Pons (tissue), 1 donor: Measurements from ENCODE around the gene CD48.
A peak's percentile ranks its signal among the peaks of the same experiment; 100 is the strongest.
"Not testable (repeated sequence)": the region's sequence is repeated elsewhere in the genome, so short reads cannot be mapped to it uniquely, and the experiment has no call there.

Source experiments
- DNase-seq: peaks from one replicate; pipeline ENCODE4 v3.0.0-alpha.2; 2016; ENCODE audit warnings: low spot score

Gene CD48

GRCh38 chr1:160741612-160742348 lies 30.2 kb upstream of the CD48 start:
- no peak for DNase-seq

GRCh38 chr1:160741092-160741501 lies 29.5 kb upstream of the CD48 start:
- DNase-seq = no peak

- no peak for DNase-seq
Observed at GRCh38 chr1:160740133-160740688, 28.6 kb upstream of the CD48 start.

- no peak for DNase-seq
Observed at GRCh38 chr1:160739098-160739511, 27.5 kb upstream of the CD48 start, which contains the start of gene SLAMF7. SLAMF7 (plus strand) TSS chr1:160739247; CDS start chr1:160739302, 55 bp downstream.

- DNase-seq = no peak
Observed at GRCh38 chr1:160738271-160738670, 26.6 kb upstream of the CD48 start.

- DNase-seq = no peak
Observed at GRCh38 chr1:160734301-160734700, 22.7 kb upstream of the CD48 start.

- no peak for DNase-seq
Observed at GRCh38 chr1:160733898-160734297, 22.3 kb upstream of the CD48 start.

GRCh38 chr1:160731990-160732389 lies 20.4 kb upstream of the CD48 start:
- no peak for DNase-seq

- DNase-seq = not testable (repeated sequence)
Observed at GRCh38 chr1:160731564-160731963, 19.9 kb upstream of the CD48 start.

- DNase-seq = no peak
Observed at GRCh38 chr1:160727316-160727640, 15.7 kb upstream of the CD48 start.

GRCh38 chr1:160726498-160727315 lies 15.1 kb upstream of the CD48 start:
- peak; percentile 88 for DNase-seq

GRCh38 chr1:160726114-160726497 lies 14.5 kb upstream of the CD48 start:
- DNase-seq = no peak

- DNase-seq = no peak
Observed at GRCh38 chr1:160724465-160725242, 13.0 kb upstream of the CD48 start.

- no peak for DNase-seq
Observed at GRCh38 chr1:160723332-160723731, 11.7 kb upstream of the CD48 start.

GRCh38 chr1:160722726-160723125 lies 11.1 kb upstream of the CD48 start:
- DNase-seq = peak; percentile 73

- no peak for DNase-seq
Observed at GRCh38 chr1:160721473-160721872, 9.9 kb upstream of the CD48 start.

GRCh38 chr1:160720356-160721085 lies 8.9 kb upstream of the CD48 start:
- DNase-seq = no peak

GRCh38 chr1:160718210-160718609 lies 6.6 kb upstream of the CD48 start:
- no peak for DNase-seq

GRCh38 chr1:160717306-160717705 lies 5.7 kb upstream of the CD48 start:
- DNase-seq = no peak

- no peak for DNase-seq
Observed at GRCh38 chr1:160716013-160716412, 4.4 kb upstream of the CD48 start.

- DNase-seq = not testable (repeated sequence)
Observed at GRCh38 chr1:160714034-160714648, 2.5 kb upstream of the CD48 start.
